ENCODE data around the gene SLF2. TPM values are rescaled to one million over a fixed set of nuclear protein-coding genes. Genes with fewer than 3 reads are reported as not detected.

Gene SLF2
- polyA plus RNA-seq, 1 donor from 2014 or later = 12.7 TPM

DNA sequence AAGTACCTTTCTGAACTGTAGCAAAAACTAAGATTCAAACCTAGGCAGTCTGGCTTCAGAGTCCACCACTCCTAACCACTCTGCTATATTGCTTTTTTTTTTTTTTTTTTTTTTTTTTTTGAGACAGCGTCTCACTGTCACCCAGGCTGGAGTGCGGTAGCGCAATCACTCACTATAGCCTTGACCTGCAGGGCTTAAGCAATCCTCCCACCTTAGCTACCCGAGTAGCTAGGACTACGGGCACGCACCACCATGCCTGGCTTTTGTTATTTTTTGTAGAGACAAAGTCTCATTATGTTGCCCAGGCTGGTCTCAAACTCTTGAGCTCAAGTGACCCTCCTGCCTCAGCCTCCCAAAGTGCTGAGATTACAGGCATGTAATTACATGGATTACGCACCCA lies 10.1 kb upstream of the SLF2 start:
- Mint-ChIP-seq H3K4me3 (no peak overlapping the region), H3K27me3 (peaks cover 13% of the 10 kb centered on the region), H3K4me1 (no peaks in the 10 kb centered on the region), H3K27ac (no peak overlapping the region), H3K9me3 (no peaks in the 10 kb centered on the region), H3K36me3 (no peaks in the 10 kb centered on the region)

DNA sequence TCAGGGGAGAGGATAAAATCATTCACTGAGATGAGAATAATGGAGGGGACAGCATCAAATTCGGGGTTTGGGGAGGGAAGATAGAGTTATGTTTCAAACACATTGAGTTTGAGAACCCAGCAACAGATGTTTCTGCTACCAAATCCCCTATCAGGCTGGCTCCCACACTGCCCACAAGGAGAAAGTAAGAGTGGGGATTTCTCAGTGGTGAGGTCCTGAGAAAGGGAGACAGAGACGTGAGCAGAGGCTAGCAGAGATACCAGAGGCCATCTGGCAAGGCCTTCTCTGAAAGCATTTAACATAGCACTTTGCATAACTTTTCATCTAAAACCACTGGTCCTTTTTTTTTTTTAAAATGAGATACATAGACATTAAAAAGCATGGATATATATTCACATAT lies 7.8 kb upstream of the SLF2 start:
- H3K9me3 Mint-ChIP-seq = no peaks in the 10 kb centered on the region
- H3K27me3 Mint-ChIP-seq = peaks cover 12% of the 10 kb centered on the region
- no peak overlapping the region for H3K27ac Mint-ChIP-seq
- H3K36me3 Mint-ChIP-seq = no peaks in the 10 kb centered on the region
- peak overlapping the region in 1 of 4 donors; percentile 7 for H3K4me3 Mint-ChIP-seq
- H3K4me1 Mint-ChIP-seq = peaks cover 0 to 4% (median 1%) of the 10 kb centered on the region in 3 donors

DNA sequence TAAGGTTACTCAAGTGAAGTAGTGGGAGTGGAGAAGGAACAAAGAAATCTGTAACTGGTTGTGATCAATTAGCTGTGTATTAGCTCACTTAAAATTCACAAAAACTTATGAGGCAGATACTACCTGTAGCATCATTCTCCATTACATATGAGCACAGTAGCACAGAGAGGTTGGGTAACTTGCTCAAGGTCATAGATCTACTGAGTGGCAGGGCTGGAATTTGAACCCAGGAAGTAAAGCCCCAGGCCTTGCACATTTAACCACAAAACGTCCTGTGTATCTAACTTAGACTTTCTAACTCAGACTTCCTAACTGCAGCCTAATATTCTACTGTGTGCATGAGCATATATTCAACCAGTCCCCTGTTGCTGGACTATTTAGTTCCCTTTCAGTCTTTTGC lies 5.6 kb upstream of the SLF2 start:
- H3K27ac Mint-ChIP-seq = no peak overlapping the region
- H3K4me3 Mint-ChIP-seq = no peak overlapping the region
- no peaks in the 10 kb centered on the region for H3K9me3 Mint-ChIP-seq
- peaks cover 3% of the 10 kb centered on the region for H3K27me3 Mint-ChIP-seq
- H3K4me1 Mint-ChIP-seq = peaks cover 1 to 12% (median 8%) of the 10 kb centered on the region in 3 donors
- no peaks in the 10 kb centered on the region for H3K36me3 Mint-ChIP-seq

DNA sequence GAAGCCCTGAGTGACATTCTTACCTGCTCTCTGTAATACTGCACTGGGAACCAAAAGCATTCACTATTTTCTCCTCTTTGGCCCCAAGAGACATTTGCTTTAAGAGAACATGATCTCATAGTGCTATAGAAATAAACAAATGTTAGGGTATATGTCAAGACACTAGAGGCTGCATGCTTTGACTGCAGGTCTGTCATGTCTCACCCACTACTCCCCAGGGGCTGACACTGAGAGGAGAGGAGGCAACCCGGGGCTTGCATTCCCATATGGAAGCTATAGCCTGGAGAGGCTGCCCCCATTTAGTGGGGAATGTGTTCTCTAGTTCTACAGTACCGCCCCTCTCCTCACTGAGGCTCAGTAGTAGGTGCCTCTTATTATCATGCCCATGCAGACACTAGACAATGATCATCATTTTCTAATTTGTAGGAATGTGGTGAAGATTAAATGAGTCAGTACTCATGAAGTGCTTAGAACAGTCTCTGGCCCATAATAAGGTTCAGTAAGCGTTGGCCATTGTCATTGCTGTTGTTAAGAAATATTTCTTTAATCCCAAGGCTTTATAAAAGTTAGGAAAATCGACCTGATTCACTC lies 4.9 kb upstream of the SLF2 start:
- Mint-ChIP-seq H3K27me3 (peaks cover 3% of the 10 kb centered on the region), H3K36me3 (no peaks in the 10 kb centered on the region)

DNA sequence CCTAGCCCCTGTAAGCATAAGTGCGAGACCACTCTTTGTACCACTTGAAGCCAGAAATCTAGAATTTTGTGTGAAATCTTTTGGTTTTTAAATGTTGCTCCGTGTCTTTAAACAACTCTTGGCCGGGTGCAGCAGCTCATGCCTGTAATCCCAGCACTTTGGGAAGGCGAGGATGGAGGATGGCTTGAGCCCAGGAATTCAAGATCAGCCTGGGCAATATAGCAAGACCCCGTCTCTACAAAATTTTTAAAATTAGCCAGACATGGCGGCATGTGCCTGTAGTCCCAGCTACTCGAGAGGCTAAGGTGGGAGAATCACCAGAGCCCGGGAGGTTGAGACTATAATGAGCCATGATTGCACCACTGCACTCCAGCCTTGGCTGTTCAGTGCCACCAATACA lies 4.4 kb upstream of the SLF2 start:
- no peaks in the 10 kb centered on the region for H3K36me3 Mint-ChIP-seq
- H3K9me3 Mint-ChIP-seq = no peaks in the 10 kb centered on the region
- H3K4me1 Mint-ChIP-seq = peaks cover 7 to 18% (median 12%) of the 10 kb centered on the region in 3 donors
- H3K27me3 Mint-ChIP-seq = peaks cover 3% of the 10 kb centered on the region
- no peak overlapping the region for H3K27ac Mint-ChIP-seq
- no peak overlapping the region for H3K4me3 Mint-ChIP-seq

More for the DNA sequence above, 4.9 kb upstream of the SLF2 start:
- H3K4me3 Mint-ChIP-seq = no peak overlapping the region
- no peak overlapping the region for H3K27ac Mint-ChIP-seq
- peaks cover 4 to 16% (median 10%) of the 10 kb centered on the region in 3 donors for H3K4me1 Mint-ChIP-seq
- H3K9me3 Mint-ChIP-seq = no peaks in the 10 kb centered on the region

DNA sequence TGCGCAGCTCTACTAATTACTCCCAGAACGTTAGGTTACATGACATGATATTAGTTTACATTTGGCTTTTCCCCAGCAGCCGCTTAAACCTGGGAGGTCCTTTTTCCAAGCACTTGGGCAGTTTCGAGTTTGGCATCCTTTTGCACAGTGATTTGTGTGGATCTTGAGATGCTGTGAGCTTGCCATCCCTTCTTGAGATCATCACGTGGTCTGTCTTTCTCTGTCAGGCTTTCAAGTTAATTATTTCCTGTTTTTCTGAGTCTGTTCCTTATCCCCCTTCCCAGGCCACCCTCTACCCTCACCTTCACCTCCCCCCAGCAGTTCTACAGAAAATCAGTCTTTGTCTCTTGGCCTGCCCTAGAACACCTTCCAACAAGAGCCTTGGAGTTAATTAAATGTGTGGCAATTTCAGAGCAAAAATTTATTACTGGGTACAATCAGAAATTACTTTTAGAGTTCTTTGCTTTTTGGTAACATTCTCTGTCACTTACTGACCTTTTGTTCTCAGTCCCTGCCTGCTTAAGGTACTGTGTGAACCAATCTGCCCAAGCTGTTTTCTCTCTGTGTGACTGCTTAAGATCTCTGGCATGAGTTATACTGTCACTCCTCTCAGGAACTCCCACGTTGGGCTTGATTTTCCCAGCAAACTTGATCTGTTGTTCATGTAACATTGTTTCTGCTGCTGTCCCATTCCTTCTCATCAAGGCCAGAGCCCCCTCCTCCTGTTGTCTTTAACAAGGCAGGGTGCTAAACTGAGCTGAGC lies 3.1 kb upstream of the SLF2 start:
- Mint-ChIP-seq H3K27ac (no peak overlapping the region), H3K27me3 (no peaks in the 10 kb centered on the region), H3K4me1 (peaks cover 15 to 30% (median 21%) of the 10 kb centered on the region in 3 donors), H3K9me3 (no peaks in the 10 kb centered on the region), H3K36me3 (no peaks in the 10 kb centered on the region), H3K4me3 (peak overlapping the region in 2 of 4 donors; percentile 23 to 29)

DNA sequence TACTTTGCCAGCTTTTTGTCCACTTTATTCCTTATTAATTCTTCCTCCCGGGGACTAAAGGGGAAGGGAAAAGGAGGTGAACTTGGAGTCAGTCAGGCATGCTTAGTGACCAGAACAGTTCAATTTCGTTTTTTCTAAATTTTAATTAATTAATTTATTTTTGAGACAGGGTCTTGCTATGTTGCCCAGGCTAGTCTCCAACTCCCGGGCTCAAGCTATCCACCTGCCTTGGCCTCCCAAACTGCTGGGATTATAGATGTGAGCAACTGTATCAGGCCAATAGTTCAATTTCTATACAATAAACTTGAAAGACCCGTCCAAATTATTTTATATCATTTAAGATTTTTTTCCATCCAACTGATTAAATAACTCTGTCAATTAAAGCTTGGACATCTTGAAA lies 1.3 kb upstream of the SLF2 start:
- Mint-ChIP-seq H3K27me3 (no peaks in the 10 kb centered on the region), H3K36me3 (no peaks in the 10 kb centered on the region), H3K4me1 (peaks cover 15 to 37% (median 28%) of the 10 kb centered on the region in 3 donors), H3K27ac (peak overlapping the region in 1 of 3 donors; percentile 3), H3K4me3 (peak overlapping the region in 2 of 4 donors; percentile 98 to 100), H3K9me3 (no peaks in the 10 kb centered on the region)

DNA sequence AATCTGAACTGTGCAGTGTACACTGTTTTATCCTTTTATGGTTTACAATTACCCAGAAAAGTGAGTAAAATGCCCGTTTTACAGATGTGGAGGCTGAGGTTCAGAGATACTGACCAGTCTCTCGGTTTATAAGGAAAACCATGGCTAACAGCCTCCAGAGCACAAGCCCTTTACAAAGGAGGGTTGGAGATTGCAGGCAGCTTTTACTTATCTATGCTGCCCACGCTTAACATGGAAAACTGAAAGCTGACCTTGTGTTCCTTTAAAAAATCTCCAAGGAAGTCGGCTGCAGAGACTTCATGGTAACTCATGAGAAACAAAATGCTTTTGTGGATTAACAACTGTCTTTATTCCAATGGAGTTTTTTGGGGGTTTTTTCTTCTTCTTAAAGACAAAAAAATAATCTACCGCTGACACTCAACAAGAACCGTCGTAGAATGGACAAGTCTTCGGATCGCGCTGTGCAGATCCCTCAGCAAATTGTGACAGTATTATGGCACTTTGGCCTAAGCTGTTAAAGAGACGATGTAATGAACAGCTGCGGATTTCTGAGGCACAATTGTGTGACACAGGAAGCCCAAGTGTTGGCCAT lies 654 bp upstream of the SLF2 start:
- H3K27ac Mint-ChIP-seq = peak overlapping the region; percentile 62 to 99 (median 87)
- H3K27me3 Mint-ChIP-seq = no peaks in the 10 kb centered on the region
- peaks cover 15 to 41% (median 28%) of the 10 kb centered on the region in 3 donors for H3K4me1 Mint-ChIP-seq
- no peaks in the 10 kb centered on the region for H3K9me3 Mint-ChIP-seq
- H3K4me3 Mint-ChIP-seq = peak overlapping the region; percentile 98 to 100 (median 100)
- peaks cover 2% of the 10 kb centered on the region for H3K36me3 Mint-ChIP-seq

DNA sequence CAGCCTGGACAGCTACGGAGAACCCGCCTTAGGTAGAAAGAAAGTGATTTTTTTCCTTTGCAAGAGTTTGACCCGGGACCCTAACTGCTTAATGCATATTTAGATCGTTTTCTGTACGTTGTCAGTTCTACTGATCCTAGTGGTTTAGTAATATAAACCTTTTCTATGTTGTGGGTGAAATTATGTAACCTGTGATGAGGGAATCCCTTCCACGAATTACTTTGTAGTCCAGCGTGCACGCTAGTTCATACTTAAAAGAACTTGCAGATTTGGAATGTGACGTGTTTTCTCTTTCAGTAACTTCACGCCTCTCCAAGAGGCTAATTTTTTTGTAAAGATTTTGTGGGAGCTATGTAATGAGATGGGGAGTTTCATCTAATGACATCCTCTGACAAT lies 705 bp downstream of the SLF2 start:
- peak overlapping the region; percentile 98 to 100 (median 100) for H3K4me3 Mint-ChIP-seq
- H3K36me3 Mint-ChIP-seq = peaks cover 2% of the 10 kb centered on the region
- peak overlapping the region; percentile 62 to 99 (median 87) for H3K27ac Mint-ChIP-seq
- no peaks in the 10 kb centered on the region for H3K9me3 Mint-ChIP-seq
- peaks cover 15 to 41% (median 28%) of the 10 kb centered on the region in 3 donors for H3K4me1 Mint-ChIP-seq
- H3K27me3 Mint-ChIP-seq = no peaks in the 10 kb centered on the region

DNA sequence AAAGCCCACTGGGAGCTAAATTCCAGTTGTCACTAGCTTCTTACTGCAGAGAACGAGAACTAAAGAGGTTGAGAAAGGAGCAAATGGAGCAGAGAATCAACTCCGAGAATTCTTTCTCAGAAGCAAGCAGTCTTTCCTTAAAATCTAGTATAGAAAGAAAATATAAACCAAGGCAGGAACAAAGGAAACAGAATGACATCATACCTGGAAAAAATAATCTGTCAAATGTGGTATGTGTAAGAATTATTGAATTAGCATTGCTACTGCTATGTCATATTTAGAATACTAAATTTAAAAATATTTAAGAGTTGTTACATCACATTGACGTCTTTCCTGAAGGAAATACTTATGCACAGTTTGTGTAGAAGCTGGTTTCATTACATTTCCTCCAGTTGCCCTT lies 4.3 kb downstream of the SLF2 start:
- Mint-ChIP-seq H3K9me3 (no peaks in the 10 kb centered on the region), H3K27ac (peak overlapping the region in 1 of 3 donors; percentile 53), H3K4me1 (peaks cover 17 to 30% (median 21%) of the 10 kb centered on the region in 3 donors), H3K27me3 (no peaks in the 10 kb centered on the region), H3K4me3 (no peak overlapping the region), H3K36me3 (peaks cover 2% of the 10 kb centered on the region)

DNA sequence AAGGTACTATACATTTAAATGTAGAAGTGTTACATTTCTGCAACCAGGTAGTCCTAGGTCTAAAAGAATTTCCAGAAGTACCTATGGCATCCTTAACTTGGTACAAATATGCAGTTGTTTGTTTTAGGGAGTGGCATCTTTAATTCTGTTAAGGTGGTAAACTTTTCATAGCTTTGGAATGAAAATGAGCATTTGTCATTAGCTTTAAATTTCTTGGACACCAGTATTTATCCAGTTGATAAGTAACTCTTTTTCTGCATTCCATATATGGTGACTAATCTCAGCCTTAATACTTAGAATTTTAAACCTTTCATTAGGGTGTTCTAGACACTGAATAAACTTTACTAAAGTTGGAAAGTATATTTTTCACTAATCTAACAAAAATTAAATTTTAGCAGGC lies 10.8 kb downstream of the SLF2 start:
- Mint-ChIP-seq H3K4me3 (no peak overlapping the region), H3K36me3 (peaks cover 4% of the 10 kb centered on the region)

DNA sequence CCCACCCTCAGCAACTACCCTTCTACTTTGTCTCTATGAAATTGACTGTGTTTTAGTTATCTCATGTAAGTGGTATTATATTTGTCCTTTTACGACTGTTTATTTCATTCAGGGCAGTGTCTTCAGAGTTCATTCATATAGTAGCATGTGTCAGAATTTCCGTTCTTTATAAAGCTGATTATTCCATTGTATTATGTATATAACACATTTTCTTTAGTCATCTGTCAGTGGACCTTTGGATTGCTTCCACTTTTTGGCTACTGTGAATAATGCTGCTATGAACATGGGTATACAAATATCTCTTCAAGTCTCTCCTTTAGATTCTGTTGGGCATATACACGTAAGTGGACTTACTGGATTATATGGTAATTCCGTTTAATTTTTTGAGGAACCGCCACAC lies 14.5 kb downstream of the SLF2 start:
- Mint-ChIP-seq H3K9me3 (no peaks in the 10 kb centered on the region), H3K27me3 (no peaks in the 10 kb centered on the region)

More for the DNA sequence above, 10.8 kb downstream of the SLF2 start:
- Mint-ChIP-seq H3K27ac (no peak overlapping the region), H3K9me3 (no peaks in the 10 kb centered on the region), H3K27me3 (no peaks in the 10 kb centered on the region), H3K4me1 (peaks cover 0 to 1% (median under 1%) of the 10 kb centered on the region in 3 donors)

DNA sequence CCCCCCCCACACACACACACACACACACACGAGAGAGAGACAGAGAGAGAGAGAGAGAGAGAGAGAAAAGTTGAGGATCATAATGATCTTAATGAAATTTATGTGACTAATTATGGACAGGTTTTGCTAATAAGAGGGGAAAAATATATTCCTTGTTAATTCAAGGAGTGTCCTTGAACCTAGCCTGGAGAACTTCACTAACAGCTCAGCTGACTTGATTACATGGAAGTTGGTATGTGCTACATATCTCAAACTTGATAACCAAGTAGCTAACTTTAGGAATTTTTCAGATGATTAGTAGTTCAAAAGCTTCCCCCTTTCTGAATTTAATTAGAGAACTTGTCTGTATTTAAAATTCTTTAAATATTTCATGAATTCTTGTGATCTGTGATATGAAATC lies 15.3 kb downstream of the SLF2 start:
- peaks cover 12% of the 10 kb centered on the region for H3K36me3 Mint-ChIP-seq
- H3K9me3 Mint-ChIP-seq = no peaks in the 10 kb centered on the region
- peaks cover 0 to 4% (median 0%) of the 10 kb centered on the region in 3 donors for H3K4me1 Mint-ChIP-seq
- no peaks in the 10 kb centered on the region for H3K27me3 Mint-ChIP-seq
- H3K4me3 Mint-ChIP-seq = no peak overlapping the region
- H3K27ac Mint-ChIP-seq = no peak overlapping the region

More for the DNA sequence above, 14.5 kb downstream of the SLF2 start:
- peaks cover 10% of the 10 kb centered on the region for H3K36me3 Mint-ChIP-seq
- H3K4me3 Mint-ChIP-seq = no peak overlapping the region
- peak overlapping the region in 1 of 3 donors; percentile 25 for H3K27ac Mint-ChIP-seq
- H3K4me1 Mint-ChIP-seq = peaks cover 0 to 4% (median 0%) of the 10 kb centered on the region in 3 donors

DNA sequence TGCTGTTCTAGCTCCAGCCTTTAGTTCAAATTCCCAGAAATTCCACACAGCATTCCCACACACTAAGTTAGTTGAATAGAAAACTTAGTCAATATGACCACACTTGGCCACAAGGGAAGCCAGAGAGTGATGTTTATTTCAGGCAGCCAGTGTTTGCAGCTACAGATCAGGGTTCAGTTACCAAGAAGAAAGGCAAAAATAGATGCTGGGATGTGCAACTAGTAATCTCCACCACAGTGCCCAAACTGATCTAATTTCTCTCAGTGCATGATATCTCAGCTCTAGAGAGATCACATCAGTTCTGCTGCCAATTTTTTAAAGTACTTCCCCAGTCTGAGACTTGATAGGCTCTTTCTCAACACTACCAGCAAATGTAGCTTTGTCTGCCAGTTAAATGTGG lies 17.6 kb downstream of the SLF2 start:
- peaks cover 0 to 4% (median 3%) of the 10 kb centered on the region in 3 donors for H3K4me1 Mint-ChIP-seq
- H3K9me3 Mint-ChIP-seq = no peaks in the 10 kb centered on the region
- no peaks in the 10 kb centered on the region for H3K27me3 Mint-ChIP-seq
- H3K4me3 Mint-ChIP-seq = no peak overlapping the region
- H3K27ac Mint-ChIP-seq = no peak overlapping the region
- peaks cover 14% of the 10 kb centered on the region for H3K36me3 Mint-ChIP-seq

DNA sequence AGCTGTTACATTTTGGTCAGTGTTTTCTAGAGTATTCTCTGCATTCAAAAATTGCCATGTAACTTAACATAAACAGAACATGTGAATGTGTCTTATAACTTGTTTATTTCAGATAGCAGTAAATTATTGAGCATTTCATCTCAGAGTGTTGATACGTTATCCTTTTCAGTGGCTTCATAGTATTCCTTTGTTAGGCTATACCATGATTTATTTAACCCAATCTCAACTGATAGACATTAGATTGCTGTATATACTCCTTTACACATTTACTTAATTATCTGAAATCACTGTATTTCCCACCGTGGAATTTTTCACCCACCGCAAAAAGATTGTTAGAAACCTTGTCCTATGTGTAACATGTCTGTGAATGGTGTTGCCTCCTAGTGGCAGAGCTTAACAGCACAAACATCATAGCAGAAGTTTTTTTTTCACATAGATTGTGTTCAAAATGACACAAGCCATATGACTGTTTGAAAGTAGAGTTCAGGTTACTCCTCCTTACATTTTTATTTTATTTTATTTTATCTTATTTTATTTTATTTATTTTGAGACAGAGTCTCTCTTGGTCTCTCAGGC lies 21.4 kb downstream of the SLF2 start:
- no peak overlapping the region for H3K4me3 Mint-ChIP-seq
- peaks cover 12% of the 10 kb centered on the region for H3K36me3 Mint-ChIP-seq
- H3K27ac Mint-ChIP-seq = no peak overlapping the region
- peaks cover 0 to 3% (median 0%) of the 10 kb centered on the region in 3 donors for H3K4me1 Mint-ChIP-seq
- H3K27me3 Mint-ChIP-seq = no peaks in the 10 kb centered on the region
- H3K9me3 Mint-ChIP-seq = no peaks in the 10 kb centered on the region

Measured in IgD-negative memory B cell (primary cell).